Neuronal stem cell (in vitro differentiated cells): Measurements from ENCODE around the gene FBXO2.

ENCODE experiments used
- DNase-seq: peaks from one replicate; pipeline ENCODE4 v3.0.0-alpha.2; 2013; ENCODE audit warnings: low spot score
- H2AFZ ChIP-seq: one replicate; pipeline ENCODE4 v1.6.1; 2013; ENCODE audit warnings: mild to moderate bottlenecking, low read length, inconsistent platforms
- H2AK5ac ChIP-seq: 2 replicates; pipeline ENCODE4 v1.6.1; 2013; ENCODE audit warnings: low read depth, mild to moderate bottlenecking, inconsistent platforms, low read length, moderate library complexity, mixed read lengths
- H2BK120ac ChIP-seq: 2 replicates; pipeline ENCODE4 v1.6.1; 2013; ENCODE audit warnings: low read depth, mild to moderate bottlenecking, inconsistent platforms, low read length, moderate library complexity, mixed read lengths
- H2BK12ac ChIP-seq: one replicate; pipeline ENCODE4 v1.6.1; 2013; ENCODE audit warnings: low read length, inconsistent platforms
- H2BK15ac ChIP-seq: 2 replicates; pipeline ENCODE4 v1.6.1; 2013; ENCODE audit warnings: mild to moderate bottlenecking, low read length, inconsistent platforms, mixed read lengths
- H2BK5ac ChIP-seq: one replicate; pipeline ENCODE4 v1.6.1; 2013; ENCODE audit warnings: inconsistent platforms, mild to moderate bottlenecking, low read length, moderate library complexity
- H3K14ac ChIP-seq: one replicate; pipeline ENCODE4 v1.6.1; 2013; ENCODE audit warnings: low read length, inconsistent platforms
- H3K18ac ChIP-seq: 2 replicates; pipeline ENCODE4 v1.6.1; 2013; ENCODE audit warnings: low read length, inconsistent platforms
- H3K23ac ChIP-seq: 2 replicates; pipeline ENCODE4 v1.6.1; 2013; ENCODE audit warnings: low read depth, mild to moderate bottlenecking, mixed read lengths, low read length, inconsistent platforms; ENCODE audit not compliant: poor library complexity
- H3K27ac ChIP-seq: replicated peaks from 3 replicates; pipeline ENCODE4 v1.5.1; 2013; ENCODE audit warnings: low read length, inconsistent platforms
- H3K27me3 ChIP-seq, 3 experiments: 2 replicates each; pipeline ENCODE4 v1.6.1; 2013; ENCODE audit warnings: low read length in 3 of 3, mild to moderate bottlenecking in 2 of 3, inconsistent platforms in 1 of 3, low read depth in 1 of 3, mixed read lengths in 1 of 3, moderate library complexity in 1 of 3; ENCODE audit not compliant: control insufficient read depth in 3 of 3, insufficient read depth in 3 of 3
- H3K36me3 ChIP-seq, 2 donors: replicated peaks in 1 of 2; 2 replicates each; pipeline ENCODE4 v1.6.1; 2013; ENCODE audit warnings: low read length in 2 of 2; ENCODE audit not compliant: control insufficient read depth in 2 of 2, insufficient read depth in 2 of 2
- H3K4ac ChIP-seq: 2 replicates; pipeline ENCODE4 v1.6.1; 2013; ENCODE audit warnings: inconsistent platforms, mild to moderate bottlenecking, low read length, moderate library complexity
- H3K4me1 ChIP-seq, 2 donors: 1 replicate in 1 of 2; 2 replicates in 1 of 2; pipeline ENCODE4 v1.6.1; 2013; ENCODE audit warnings: low read length in 2 of 2, low read depth in 1 of 2; ENCODE audit not compliant: control insufficient read depth in 2 of 2, insufficient read depth in 1 of 2
- H3K4me2 ChIP-seq: one replicate; pipeline ENCODE4 v1.6.1; 2013; ENCODE audit warnings: mild to moderate bottlenecking, low read length, inconsistent platforms; ENCODE audit not compliant: insufficient read depth, poor library complexity, severe bottlenecking
- H3K4me3 ChIP-seq, 2 donors: 2 replicates each; pipeline ENCODE4 v1.5.1; 2013; ENCODE audit warnings: low read length in 2 of 2, mild to moderate bottlenecking in 2 of 2, inconsistent platforms in 1 of 2, moderate library complexity in 1 of 2
- H3K79me1 ChIP-seq: one replicate; pipeline ENCODE4 v1.6.1; 2013; ENCODE audit warnings: low read depth, mild to moderate bottlenecking, inconsistent platforms, low read length, moderate library complexity
- H3K9ac ChIP-seq: one replicate; pipeline ENCODE4 v1.6.1; 2013; ENCODE audit warnings: mild to moderate bottlenecking, low read depth, low read length, inconsistent platforms; ENCODE audit not compliant: poor library complexity
- H3K9me3 ChIP-seq, 2 donors: replicated peaks in 1 of 2; 2 replicates each; pipeline versions ENCODE3 to v1.6.1; 2013; ENCODE audit warnings: low read length in 2 of 2, mild to moderate bottlenecking in 2 of 2, inconsistent platforms in 1 of 2, low read depth in 1 of 2, mixed read lengths in 1 of 2, moderate library complexity in 1 of 2; ENCODE audit not compliant: control insufficient read depth in 2 of 2, insufficient read depth in 1 of 2
- H4K8ac ChIP-seq: one replicate; pipeline ENCODE4 v1.6.1; 2013; ENCODE audit warnings: low read depth, mild to moderate bottlenecking, inconsistent platforms, low read length, moderate library complexity
- H4K91ac ChIP-seq: one replicate; pipeline ENCODE4 v1.6.1; 2013; ENCODE audit warnings: low read length, low read depth, mild to moderate bottlenecking, inconsistent platforms; ENCODE audit not compliant: poor library complexity
- WGBS, 2 donors: extraction: QIAGEN DNeasy Blood & Tissue Kit; methylation state at CpG; one replicate each; pipeline ENCODE4 v1.1.7; 2013; ENCODE audit warnings: missing lambda C conversion rate in 2 of 2, mixed read lengths in 1 of 2; ENCODE audit not compliant: insufficient read length in 2 of 2, insufficient replicate concordance in 1 of 2; ENCODE audit errors: extremely low coverage in 2 of 2; 5-methylcytosine and 5-hydroxymethylcytosine counted together

Gene FBXO2

GRCh38 chr1:11602981-11603380 lies 51.2 kb downstream of the FBXO2 start:
- Histone ChIP-seq H3K27me3 (peaks cover 0 to 23% (median 0%) of the 10 kb centered on the region in 3 experiments), H2AK5ac (no peak overlapping the region)

GRCh38 chr1:11602424-11602823 lies 51.8 kb downstream of the FBXO2 start:
- Histone ChIP-seq H3K4me1 (peaks cover 0 to 7% of the 10 kb centered on the region in 2 donors), H3K79me1 (no peaks in the 10 kb centered on the region), H4K8ac (no peak overlapping the region), H3K18ac (peak overlapping the region; percentile 92), H2BK5ac (no peak overlapping the region), H3K27ac (no peak overlapping the region), H2BK120ac (peak overlapping the region; percentile 11), H2AK5ac (no peak overlapping the region), H4K91ac (no peak overlapping the region), H3K4me3 (no peak overlapping the region), H3K14ac (peak overlapping the region; percentile 65), H3K36me3 (no peaks in the 10 kb centered on the region), H2BK15ac (no peak overlapping the region), H2AFZ (no peak overlapping the region), H3K9ac (no peak overlapping the region), H3K9me3 (peaks cover 0 to 4% of the 10 kb centered on the region in 2 donors), H2BK12ac (peak overlapping the region; percentile 91), H3K4me2 (no peak overlapping the region), H3K23ac (no peak overlapping the region), H3K27me3 (peaks cover 0 to 27% (median 0%) of the 10 kb centered on the region in 3 experiments), H3K4ac (no peak overlapping the region)
- DNase-seq = no peak
- WGBS, 2 donors = no CpG with 5 or more reads among the region's 3 CpGs

More at GRCh38 chr1:11602981-11603380, 51.2 kb downstream of the FBXO2 start:
- peaks cover 0 to 7% of the 10 kb centered on the region in 2 donors for H3K4me1 ChIP-seq
- H2BK15ac ChIP-seq = no peak overlapping the region
- no CpG with 5 or more reads among the region's 5 CpGs for WGBS, 2 donors
- H3K79me1 ChIP-seq = no peaks in the 10 kb centered on the region
- H2BK12ac ChIP-seq = no peak overlapping the region
- no peak overlapping the region for H3K27ac ChIP-seq
- no peak overlapping the region for H2AFZ ChIP-seq
- no peak overlapping the region for H3K4ac ChIP-seq
- H2BK5ac ChIP-seq = no peak overlapping the region
- H2BK120ac ChIP-seq = no peak overlapping the region
- no peak overlapping the region for H3K4me2 ChIP-seq
- no peak overlapping the region for H3K9ac ChIP-seq
- H3K23ac ChIP-seq = no peak overlapping the region
- H4K91ac ChIP-seq = no peak overlapping the region
- peaks cover 0 to 4% of the 10 kb centered on the region in 2 donors for H3K9me3 ChIP-seq
- no peak for DNase-seq
- H3K36me3 ChIP-seq = no peaks in the 10 kb centered on the region
- H3K14ac ChIP-seq = no peak overlapping the region
- no peak overlapping the region for H3K4me3 ChIP-seq
- H3K18ac ChIP-seq = no peak overlapping the region
- H4K8ac ChIP-seq = no peak overlapping the region

GRCh38 chr1:11600836-11601235 lies 53.4 kb downstream of the FBXO2 start:
- no peak overlapping the region for H3K23ac ChIP-seq
- no peak overlapping the region for H2BK120ac ChIP-seq
- H2BK5ac ChIP-seq = no peak overlapping the region
- DNase-seq = no peak
- no peaks in the 10 kb centered on the region for H3K79me1 ChIP-seq
- no peak overlapping the region for H3K4me3 ChIP-seq
- no peak overlapping the region for H3K14ac ChIP-seq
- H4K91ac ChIP-seq = peak overlapping the region; percentile 57
- peaks cover 0 to 2% of the 10 kb centered on the region in 2 donors for H3K9me3 ChIP-seq
- no peak overlapping the region for H3K4ac ChIP-seq
- H2AFZ ChIP-seq = no peak overlapping the region
- no peak overlapping the region for H3K4me2 ChIP-seq
- no peak overlapping the region for H3K9ac ChIP-seq
- H3K18ac ChIP-seq = peak overlapping the region; percentile 50
- no peak overlapping the region for H2BK15ac ChIP-seq
- no peak overlapping the region for H4K8ac ChIP-seq
- H2AK5ac ChIP-seq = no peak overlapping the region
- H2BK12ac ChIP-seq = no peak overlapping the region
- H3K27me3 ChIP-seq = peaks cover 0 to 27% (median 0%) of the 10 kb centered on the region in 3 experiments
- no peaks in the 10 kb centered on the region for H3K36me3 ChIP-seq
- no CpG with 5 or more reads among the region's 7 CpGs for WGBS, 2 donors
- H3K27ac ChIP-seq = no peak overlapping the region
- peaks cover 0 to 7% of the 10 kb centered on the region in 2 donors for H3K4me1 ChIP-seq

- H2BK5ac ChIP-seq = no peak overlapping the region
- H2BK12ac ChIP-seq = no peak overlapping the region
- peaks cover 0 to 2% of the 10 kb centered on the region in 2 donors for H3K9me3 ChIP-seq
- H3K4ac ChIP-seq = no peak overlapping the region
- H3K14ac ChIP-seq = no peak overlapping the region
- H4K8ac ChIP-seq = no peak overlapping the region
- H2BK120ac ChIP-seq = no peak overlapping the region
- no peak for DNase-seq
- H3K9ac ChIP-seq = peak overlapping the region; percentile 26
- no peak overlapping the region for H3K4me2 ChIP-seq
- peaks cover 0 to 7% of the 10 kb centered on the region in 2 donors for H3K4me1 ChIP-seq
- no peak overlapping the region for H2AFZ ChIP-seq
- no peak overlapping the region for H3K27ac ChIP-seq
- H2AK5ac ChIP-seq = no peak overlapping the region
- no peaks in the 10 kb centered on the region for H3K36me3 ChIP-seq
- WGBS, 2 donors = no CpG with 5 or more reads among the region's 6 CpGs
- no peaks in the 10 kb centered on the region for H3K79me1 ChIP-seq
- peak overlapping the region; percentile 17 for H3K18ac ChIP-seq
- no peak overlapping the region for H4K91ac ChIP-seq
- no peak overlapping the region for H3K4me3 ChIP-seq
- H2BK15ac ChIP-seq = peak overlapping the region; percentile 52
- peaks cover 0 to 27% (median 0%) of the 10 kb centered on the region in 3 experiments for H3K27me3 ChIP-seq
- no peak overlapping the region for H3K23ac ChIP-seq
These were observed 54.2 kb downstream of the FBXO2 start for GRCh38 chr1:11599891-11600576.
